Activated naive CD8-positive, alpha-beta T cell treated with anti-CD3 and anti-CD28 coated beads, Interleukin-2, amount 50 U/mL, for 16 hours (primary cell): Measurements from ENCODE around the gene AKIRIN2.

Experiments used
- DNase-seq: peaks from one replicate; pipeline ENCODE4 v3.0.0-alpha.2; 2020; ENCODE audit warnings: low read depth, low spot score

Gene AKIRIN2

GRCh38 chr6:87655824-87656223 is 46.2 kb downstream of the AKIRIN2 start:
- DNase-seq = no peak

GRCh38 chr6:87654875-87655454 is 47.1 kb downstream of the AKIRIN2 start:
- no peak for DNase-seq

- DNase-seq = no peak
These were observed 47.9 kb downstream of the AKIRIN2 start for GRCh38 chr6:87654122-87654521.

GRCh38 chr6:87653074-87653962 is 48.7 kb downstream of the AKIRIN2 start:
- DNase-seq = no peak

GRCh38 chr6:87645080-87645479 is 57.0 kb downstream of the AKIRIN2 start:
- no peak for DNase-seq

- DNase-seq = no peak
These were observed 60.9 kb downstream of the AKIRIN2 start for GRCh38 chr6:87641065-87641692.

GRCh38 chr6:87639373-87639772 is 62.7 kb downstream of the AKIRIN2 start:
- DNase-seq = no peak

- no peak for DNase-seq
These were observed 64.9 kb downstream of the AKIRIN2 start for GRCh38 chr6:87637106-87637505.

GRCh38 chr6:87636315-87636714 is 65.7 kb downstream of the AKIRIN2 start:
- DNase-seq = no peak

- no peak for DNase-seq
These were observed 68.2 kb downstream of the AKIRIN2 start for GRCh38 chr6:87633851-87634250.

- no peak for DNase-seq
These were observed 71.3 kb downstream of the AKIRIN2 start for GRCh38 chr6:87630746-87631145.

- no peak for DNase-seq
These were observed 73.2 kb downstream of the AKIRIN2 start for GRCh38 chr6:87628881-87629280.

GRCh38 chr6:87628424-87628823 is 73.6 kb downstream of the AKIRIN2 start:
- no peak for DNase-seq
